ENCODE measurements around the gene PAK5.
"Not testable (repeated sequence)": the region's sequence is repeated elsewhere in the genome, so short reads cannot be mapped to it uniquely, and the experiment has no call there.

The PAK5 gene

DNA sequence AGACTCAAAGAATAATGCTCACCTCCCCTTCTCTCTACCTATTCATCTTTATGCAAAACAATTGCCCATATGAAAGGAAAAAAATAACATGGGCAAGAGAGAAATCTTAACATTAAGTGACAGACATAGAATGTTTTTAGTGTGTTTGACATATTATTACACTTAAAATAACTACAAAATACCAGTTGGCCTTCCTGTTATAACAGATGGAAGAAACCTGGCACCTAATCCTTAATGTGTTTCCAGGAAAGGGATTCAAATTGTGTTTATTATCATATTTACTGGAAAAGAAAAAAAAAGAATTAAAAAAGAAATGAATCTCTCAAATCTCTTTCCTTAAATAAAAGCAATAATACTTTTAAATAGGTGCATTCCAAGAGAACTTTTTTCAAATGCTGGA is 165.9 kb downstream of the PAK5 start:
- no peak for ATAC-seq

DNA sequence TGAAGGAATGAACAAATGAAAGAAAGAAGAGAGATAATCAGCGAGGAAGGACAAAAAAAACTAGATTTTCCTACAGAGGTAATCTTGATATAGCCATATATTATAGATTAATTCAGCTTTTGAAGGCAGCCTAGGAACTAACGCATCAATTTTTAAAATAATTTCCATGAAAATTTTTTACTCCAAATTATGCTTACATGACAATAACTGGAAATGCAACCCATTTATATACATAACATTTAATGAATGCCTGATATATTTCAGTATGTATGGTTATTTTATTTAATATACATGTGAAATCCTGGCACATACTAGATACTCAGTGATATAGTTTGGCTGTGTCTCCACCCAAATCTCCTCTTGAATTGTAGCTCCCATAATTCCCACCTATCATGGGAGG is 166.8 kb downstream of the PAK5 start:
- ATAC-seq: no peak

DNA sequence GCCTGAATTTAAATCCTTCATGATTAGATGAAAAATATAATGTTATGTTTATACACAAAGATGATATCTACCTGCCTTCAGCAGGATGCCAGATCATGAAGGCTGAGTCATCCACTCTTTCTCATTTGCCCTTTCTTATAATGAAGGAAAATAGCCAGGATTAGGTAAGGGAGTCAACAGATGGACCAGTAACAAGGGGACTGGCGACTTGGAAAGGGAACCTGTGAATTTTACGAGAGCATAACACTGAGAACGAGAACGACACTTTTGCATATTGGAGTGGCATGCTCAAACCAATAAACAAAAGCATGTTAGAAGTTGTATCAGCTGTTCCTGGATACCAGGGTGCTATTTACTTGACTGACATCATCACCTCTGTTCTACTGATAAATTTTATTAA is 170.5 kb downstream of the PAK5 start:
- no peak for ATAC-seq

DNA sequence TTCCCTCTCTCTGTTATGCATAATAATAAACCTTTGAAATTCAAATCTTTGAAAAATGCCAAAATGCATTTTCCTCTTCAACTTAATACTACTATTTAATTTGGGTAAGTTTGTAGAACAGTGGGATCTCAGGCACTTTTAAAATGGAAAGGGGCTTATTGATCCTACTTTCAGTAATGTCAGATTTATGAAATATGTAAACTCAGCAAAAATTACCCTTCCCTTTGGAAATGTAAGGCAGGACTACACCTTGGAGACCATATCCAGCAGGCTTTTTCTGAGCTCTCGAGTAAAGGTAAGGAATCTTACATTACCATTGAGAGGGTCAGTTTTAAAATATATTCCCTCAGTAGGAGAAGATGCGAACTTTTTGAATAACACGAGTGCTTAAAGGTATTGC is 175.5 kb downstream of the PAK5 start:
- no peak for ATAC-seq

DNA sequence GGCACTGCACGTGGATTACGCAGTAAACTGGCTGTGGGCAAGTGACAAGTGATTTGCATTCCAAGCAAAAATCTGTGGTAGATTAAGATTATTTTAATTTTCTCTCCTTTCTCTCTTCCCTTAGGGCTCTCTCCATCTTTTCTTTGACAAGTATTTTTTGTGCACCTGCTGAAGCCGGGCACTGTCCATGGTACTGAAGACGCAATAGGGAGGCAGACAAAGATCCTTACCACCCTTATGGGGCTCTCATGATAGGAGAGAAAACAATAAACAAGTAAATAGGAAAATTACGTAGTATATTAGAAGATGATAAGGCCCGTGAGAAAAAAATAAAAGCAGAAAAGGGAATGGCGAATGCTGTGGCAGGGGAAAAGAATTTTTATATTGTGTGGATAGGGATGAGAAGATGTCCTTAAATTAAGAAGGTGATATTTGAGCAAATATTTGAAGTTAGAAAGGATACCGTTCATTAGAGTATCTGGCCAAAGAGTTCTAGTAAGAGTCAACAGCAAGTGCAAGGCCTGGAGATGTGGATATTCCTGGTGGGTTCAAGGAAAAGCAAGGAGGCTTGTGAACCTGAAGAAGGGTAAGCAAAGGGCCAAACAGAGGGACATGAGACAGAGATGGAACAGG is 178.5 kb downstream of the PAK5 start:
- no peak for ATAC-seq

DNA sequence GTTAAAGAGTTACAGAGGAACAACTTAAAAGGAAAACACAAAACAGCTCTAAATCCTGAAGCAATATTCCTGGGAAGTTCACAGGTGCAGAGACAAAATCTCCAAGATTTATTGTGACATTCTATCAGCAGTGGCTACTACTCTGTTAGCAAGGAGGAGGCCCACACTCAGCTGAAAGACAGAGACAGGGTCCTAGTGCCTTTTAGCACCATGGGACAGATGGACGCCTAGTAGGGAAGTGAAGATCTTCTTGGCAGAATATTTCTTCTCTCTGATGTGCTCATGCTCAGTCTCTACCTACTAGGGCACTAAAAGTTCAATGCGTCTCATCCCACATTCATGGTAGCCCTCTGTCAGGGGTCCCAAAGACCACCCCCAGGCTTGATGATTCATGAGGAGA is 191.1 kb downstream of the PAK5 start:
- no peak for ATAC-seq

DNA sequence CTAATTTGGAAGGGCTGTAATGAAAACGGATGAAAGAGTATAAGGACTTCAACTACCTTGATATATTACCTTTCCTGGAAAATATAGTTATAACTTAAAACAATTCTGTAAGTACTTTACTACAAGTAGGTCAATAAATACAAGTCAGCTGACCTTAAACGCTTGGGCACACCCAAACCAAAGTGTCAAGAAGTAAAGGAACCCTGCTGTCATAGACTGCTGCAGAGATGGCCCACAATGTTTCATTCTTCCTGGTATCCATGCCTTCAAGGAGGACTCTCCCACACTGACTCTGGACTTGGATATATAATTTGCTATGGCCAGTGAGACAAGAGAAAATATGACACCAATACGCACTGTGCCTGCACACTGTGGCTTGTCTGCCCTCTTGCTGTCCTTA is 192.5 kb downstream of the PAK5 start:
- no peak for ATAC-seq

DNA sequence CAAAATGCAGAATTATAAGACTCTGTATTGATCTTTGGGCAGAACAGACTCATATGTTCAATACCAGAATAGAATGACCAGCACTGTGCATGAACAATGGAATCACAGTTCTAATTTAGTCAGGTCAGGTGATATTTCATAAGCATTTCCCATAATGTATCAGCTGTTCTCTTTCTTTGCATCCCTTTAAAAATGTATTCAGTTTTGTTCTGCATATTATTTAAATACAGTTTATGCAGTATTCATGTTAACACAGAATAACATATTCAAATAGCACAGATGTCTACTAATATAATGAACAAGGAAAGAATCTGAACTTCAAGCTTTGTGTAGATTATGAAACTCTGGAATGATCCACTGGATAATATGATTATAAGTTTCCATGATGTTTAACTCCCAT is 196.0 kb downstream of the PAK5 start:
- ATAC-seq: no peak

DNA sequence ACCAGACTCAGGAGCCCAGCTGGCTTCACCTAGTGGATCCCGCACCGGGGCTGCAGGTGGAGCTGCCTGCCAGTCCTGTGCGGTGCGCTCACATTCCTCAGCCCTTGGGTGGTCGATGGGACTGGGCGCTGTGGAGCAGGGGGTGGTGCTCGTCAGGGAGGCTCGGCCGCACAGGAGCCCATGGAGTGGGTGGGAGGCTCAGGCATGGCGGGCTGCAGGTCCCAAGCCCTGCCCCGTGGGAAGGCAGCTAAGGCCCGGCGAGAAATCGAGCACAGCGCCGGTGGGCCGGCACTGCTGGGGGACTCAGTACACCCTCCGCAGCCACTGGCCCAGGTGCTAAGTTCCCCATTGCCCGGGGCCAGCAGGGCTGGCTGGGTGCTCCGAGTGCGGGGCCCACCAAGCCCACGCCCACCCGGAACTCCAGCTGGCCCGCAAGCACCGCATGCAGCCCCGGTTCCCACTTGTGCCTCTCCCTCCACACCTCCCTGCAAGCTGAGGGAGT is 197.3 kb downstream of the PAK5 start:
- not testable (repeated sequence) for ATAC-seq

DNA sequence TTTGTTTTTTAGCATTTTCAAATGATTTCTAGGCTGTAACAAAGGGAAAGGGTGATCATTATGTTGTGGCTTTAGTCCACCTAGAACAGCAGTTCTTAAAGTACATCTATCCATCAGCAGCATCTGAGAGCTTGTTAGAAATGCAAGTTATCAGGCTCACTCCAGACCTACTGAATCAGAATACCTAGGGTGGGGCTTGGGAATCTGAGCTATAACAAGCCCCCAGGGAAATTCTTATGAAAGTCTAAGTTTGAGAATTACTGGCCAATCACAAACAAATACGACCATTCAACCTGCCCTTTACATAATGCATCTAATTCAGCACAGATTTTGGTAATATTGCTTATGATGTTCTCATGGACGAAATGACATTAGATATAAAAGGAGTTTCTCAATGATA is 201.0 kb downstream of the PAK5 start:
- no peak for ATAC-seq

DNA sequence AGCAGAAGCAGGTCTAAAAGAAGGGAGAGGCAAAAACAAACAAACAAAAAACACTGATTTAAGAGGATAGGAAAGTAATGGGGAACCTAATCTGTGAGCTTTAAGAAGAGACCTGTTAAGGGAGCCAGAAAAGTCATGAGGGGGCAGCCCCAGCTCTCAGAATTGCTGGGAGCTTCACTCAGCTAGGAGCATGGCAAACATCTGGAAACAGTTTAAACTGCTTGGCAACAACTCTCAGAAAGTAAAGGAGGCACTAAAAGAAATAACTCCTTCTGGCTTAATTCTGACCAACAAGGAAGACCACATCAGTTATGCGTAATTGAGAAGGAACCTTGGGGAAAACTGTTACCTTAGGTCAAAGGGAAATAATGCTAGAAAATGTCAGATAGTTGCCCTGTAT is 203.1 kb downstream of the PAK5 start:
- ATAC-seq: no peak

DNA sequence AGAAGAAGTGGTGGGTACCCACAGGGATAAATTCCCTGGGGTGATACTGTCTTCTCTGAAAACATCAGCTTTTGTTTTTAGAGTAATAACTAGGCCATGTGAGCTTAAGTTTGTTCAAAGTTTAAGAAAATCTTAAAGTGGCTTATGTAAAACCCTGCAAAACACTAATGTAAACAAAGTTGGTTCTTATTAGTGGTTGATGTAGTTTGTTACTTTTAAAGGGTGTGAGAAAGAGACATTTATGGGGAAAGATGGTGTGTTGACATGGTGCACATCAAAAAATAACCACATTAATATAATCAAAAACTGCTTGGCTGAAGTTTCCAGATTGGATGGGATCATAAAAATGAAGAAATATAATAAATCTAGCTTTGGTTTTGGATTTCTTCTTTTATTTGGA is 204.5 kb downstream of the PAK5 start:
- no peak for ATAC-seq

DNA sequence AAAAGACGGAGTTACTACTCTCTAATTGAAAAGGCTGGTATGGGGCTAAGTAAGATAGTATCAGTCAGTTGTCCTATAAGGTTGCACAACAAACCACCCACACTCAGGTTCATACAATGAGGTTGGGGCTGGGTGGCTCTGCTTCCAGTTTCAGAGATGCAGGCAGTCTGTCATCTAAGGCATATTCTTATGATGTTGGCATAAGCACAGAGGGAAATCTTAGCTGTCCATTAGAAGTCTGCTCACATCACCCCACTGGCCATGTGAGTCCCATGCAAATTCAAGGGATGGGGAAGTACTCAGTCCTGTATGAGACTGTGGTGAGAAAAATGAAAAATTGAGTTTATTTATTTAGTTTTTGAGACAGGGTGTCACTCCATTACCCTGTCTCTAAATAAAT is 205.9 kb downstream of the PAK5 start:
- ATAC-seq: no peak

DNA sequence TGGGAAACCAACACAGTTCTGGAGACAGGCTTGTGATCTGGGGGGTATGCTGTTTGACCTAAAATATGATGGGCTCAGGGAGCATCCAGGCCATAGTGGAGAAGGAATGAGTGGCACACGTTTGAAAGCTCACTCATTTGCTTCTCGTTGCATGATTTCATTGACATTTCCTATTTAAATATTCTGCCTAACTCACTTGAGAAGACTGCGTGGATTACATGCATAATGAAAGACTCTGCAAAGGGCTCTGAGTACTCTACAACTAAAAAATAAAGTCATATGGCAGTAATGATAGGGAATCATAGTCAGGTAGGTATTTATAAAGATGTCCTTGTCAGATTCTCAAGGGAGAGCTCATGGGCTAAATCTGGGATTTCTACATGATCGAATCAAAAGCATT is 206.6 kb downstream of the PAK5 start:
- no peak for ATAC-seq

DNA sequence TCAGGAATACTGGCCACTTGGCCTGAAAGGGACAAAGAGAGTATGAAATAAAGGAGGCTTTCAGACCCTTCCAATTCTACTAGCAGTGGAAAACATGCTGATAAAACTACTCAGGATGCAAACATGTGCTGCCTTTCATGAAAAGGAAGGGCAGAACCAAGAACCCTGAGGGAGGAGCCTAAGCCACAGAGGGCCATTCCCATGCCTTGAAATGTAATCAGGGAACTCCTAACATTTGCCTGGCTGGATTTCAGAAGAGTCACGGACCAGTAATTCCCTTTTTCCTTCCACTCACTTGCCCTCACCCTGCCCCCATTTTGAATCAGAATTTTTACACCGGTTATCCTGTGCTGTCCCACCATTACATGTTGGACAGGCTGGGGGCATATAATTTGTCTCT is 208.3 kb downstream of the PAK5 start:
- ATAC-seq: no peak

DNA sequence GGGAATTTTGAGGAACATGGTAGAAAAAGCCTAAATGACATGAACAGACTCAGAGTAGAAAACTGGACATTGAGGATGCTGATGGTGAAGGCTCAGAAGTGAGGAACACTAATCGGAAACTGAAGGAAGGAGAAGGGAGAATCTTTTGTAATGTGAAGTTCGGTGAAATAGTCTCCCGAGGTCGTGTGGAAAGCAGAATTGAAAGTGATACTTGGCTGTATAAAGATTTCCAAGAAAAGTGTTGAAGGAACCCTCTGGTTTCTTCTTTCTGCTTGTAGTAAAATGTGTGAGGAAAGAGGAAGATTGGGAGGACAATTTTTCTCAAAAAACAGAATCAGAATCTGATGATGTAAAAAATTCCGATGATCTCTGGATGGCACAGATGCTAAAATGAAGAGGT is 209.0 kb downstream of the PAK5 start:
- no peak for ATAC-seq

DNA sequence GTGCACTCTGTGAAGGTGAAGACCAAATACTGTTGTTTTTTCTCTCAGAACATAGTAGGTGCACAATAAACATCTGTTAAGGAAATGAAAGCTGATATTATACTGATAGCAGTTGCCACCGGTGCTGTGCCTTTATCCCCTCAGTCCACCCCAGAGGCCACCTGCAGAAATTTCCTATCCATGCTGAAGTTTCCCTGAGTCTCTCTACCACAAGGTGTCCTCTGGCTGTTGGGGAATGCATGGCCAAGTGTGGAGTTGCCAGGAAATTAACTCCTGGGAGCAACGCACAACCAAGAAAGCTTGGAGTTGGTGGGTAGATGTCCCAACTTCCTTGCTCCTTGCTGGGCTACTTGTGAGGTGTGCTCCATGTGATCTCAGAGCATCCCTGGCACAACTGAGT is 210.3 kb downstream of the PAK5 start:
- no peak for ATAC-seq

DNA sequence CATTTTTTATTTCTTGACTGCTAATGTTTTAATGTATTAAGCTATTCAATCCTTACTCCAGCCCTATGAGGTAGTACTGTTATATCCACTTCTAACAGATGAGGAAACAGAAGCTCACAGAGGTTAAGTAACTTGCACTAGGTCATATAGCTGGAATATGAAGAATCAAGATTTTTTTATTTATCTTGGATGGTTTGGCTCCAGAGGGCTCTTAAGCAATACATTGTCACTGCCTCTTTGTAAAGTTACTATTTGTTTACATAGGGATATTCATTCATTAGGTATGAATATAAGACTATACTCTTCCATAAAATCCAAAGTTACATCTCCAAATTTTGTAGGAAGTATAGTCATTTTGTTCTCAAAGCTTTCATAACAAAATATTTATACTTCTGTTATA is 210.7 kb downstream of the PAK5 start:
- ATAC-seq: no peak

DNA sequence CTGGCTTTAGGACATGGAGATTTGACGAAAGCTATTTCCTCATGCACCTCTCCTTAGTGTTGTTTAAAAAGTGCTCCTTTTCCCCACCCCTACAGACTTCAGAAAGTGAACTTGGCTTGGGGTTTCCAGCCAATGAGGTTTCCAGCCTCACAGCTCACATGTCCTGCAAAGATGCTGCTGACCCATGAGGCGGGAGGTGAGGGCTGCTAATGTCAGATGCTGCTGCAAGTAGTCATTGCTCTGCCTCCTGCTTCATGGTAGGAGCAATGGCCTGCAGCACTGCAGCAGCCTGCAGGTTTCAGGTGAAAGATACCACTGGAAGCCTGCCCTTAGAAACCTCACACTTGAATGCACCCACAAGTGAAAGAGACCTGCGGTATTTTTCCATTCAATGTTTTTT is 211.7 kb downstream of the PAK5 start:
- no peak for ATAC-seq

DNA sequence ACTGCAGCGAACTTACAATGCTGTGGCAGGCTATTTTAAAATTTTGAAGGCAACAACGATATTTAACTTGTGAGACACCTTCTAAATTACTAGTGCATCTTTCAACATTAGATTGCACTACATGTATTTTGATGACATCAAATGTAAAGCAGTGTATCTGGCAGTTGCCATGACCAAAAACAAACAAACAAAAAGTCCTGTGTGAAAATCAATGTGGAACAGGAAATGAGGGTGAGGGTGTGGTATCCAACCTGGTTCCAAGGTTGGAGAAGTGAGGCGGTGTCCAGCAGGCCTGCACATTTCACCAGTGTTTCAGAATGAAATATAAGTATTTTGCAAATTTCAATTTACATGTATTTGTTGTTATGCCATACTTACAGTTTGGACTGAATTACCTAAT is 212.5 kb downstream of the PAK5 start:
- ATAC-seq: no peak

DNA sequence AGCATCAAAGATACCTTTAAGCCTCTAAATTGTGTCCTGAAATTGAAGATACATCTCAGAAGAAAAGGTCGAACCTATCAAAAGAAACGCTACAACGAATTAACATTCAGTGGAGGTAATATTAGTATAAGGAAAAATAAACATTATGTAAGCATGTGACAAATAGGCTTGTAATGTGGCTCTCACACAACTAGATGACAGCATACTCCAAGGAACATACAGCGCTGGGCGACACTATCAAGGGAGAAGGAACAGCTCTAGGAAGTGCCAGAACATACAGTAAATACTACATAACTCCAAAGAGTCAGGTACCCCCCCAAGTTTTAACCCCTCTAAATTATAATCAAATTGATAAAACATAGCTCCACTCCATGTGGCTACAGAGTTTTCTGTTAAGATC is 220.9 kb downstream of the PAK5 start:
- ATAC-seq: no peak

DNA sequence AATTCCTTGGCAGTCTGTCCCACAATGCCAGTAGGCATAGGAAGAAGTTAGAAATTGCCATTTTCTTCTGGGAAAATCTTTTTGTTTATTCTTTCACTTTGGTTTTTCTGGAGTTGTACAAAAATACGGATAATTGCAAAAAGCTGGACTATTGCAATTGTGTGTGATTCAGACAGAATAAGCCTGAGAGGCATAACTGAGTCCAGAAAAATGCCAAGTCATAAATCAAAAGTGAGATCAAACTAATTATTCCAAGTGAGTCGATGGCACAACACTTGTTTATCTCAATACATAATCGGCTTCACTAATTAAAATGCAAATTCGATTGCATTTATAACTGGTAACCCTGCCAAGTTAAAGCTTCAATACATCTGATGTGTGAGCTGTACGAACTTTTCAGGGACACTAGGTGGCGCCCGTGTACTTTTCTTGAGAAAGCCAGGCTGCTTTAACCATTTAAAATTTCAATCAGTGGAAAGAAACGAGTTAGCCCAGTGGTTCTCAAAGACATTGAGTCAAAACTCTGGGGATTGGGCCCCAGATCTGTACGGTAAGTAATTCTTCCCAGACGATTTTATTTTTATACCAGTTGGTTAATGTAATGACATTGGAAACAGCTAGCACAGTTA is 221.9 kb downstream of the PAK5 start:
- peak in 1 of 2 donors; percentile 36 for ATAC-seq

DNA sequence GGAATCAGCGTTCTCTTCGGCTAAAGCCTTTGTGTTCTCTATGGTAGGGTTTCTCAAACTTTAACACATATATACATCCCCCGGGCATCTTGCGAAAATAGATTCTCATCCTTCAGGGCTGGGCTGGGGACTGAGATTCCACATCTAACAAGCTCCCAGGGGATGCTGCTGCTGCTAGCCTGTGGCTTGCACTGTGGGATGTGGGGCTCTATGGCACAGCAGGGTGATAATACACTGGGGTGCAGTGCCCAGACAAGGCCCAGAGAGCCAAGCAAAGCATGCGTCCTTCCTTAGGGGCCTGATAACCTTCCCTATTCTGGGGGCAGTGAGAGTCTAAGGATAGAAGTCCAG is 222.4 kb downstream of the PAK5 start:
- ATAC-seq: no peak

DNA sequence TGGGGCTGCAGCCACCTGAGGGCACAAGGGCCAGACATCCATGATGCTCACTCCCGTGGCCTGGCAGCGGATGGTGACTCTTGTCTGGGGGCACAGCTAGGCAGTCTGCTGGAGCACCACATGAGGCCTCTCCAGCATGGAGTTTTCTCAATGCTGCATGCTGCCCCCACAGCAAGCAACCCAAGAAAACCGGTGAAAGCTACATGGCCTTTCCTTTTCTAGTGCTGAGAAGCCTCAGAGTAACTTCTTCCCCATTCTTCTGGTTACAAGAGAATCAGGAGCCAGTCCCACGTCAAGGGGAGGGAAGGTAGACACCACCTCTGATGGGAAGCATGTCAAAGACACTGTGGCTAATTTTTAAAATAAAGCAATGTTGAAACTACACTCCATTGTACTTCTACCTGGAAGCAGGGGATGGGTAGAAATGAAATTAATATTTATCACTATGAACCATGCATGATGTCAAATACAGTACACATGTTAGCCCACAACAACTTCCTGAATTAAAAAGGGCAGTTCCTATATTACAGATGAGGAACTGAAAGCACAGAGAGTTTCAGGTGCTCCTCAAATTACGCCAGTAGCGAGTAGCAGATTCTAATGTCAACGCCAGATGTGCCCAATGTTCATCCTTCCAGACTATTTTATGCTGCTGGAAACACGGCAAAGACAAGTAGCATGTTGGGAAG is 223.0 kb downstream of the PAK5 start:
- ATAC-seq: no peak

DNA sequence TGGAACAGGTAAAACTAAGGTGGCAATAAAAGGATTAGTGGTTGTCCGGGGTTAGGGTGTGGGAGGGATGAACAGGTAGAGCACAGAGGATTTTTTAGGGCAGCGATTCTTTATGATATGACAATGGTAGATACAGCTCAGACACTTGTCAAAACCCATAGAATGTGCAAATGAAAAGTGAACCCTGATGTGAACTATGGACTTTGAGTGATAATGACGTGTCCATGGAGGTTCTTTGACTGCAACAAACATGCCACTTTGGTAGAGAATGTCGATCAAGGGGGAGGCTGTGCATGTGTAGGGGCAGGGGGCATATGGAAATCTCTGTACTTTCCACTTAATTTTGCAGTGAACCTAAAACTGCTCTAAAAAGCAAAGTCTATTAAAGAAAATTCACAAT is 223.8 kb downstream of the PAK5 start:
- no peak for ATAC-seq
